GM21515 (cell line): ENCODE measurements around the gene ARL14EP.

Experiments
- ATAC-seq: cut with Tn5 transposase; IDR thresholded peaks from one replicate; pipeline ENCODE4 v1.9.1; 2021; ENCODE audit not compliant: unreplicated experiment

ARL14EP gene

GRCh38 chr11:30368394-30368793 lies 45.5 kb downstream of the ARL14EP start:
- ATAC-seq = no peak

DNA sequence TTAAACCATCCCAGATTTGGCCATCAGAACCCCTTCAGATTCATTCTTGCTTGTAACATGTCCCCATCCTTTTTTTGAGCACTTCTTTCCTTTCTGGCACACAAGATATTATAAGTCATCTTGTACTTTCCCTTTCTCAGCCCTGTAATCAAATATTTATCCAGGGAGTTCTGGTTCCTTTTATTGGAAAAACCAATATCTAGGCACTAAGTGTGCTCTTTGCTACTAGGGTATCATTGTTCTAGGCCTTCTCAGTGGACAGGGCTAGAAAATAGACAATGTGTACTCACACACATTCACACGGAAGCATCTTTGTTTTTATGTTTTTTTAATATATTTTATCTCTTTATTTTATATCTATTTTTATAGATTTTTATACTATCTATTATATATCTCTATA lies 47.3 kb downstream of the ARL14EP start:
- ATAC-seq = no peak

GRCh38 chr11:30377347-30377746 lies 54.4 kb downstream of the ARL14EP start:
- no peak for ATAC-seq

DNA sequence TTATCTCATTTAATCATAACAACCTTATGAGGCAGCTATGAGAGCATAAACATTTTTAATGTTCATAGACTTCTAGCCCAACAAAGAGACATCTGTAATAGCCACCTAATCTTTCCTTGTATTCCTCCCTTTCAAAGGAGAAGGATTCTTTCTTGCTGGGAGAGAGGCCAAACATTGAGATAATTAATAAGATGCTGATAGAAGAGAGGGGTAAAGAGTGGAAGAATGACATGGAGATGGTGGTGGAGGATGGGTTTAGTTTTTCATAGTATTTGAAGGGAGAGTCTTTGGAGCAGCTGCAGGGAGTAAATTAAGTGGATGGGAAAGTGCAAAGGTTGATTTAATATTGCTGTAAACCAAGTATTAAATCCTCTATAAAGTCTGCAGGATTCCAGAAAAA lies 57.9 kb downstream of the ARL14EP start:
- no peak for ATAC-seq

- ATAC-seq = no peak
These were observed 59.0 kb downstream of the ARL14EP start for GRCh38 chr11:30381879-30382278.
